Neutrophil (primary cell): ENCODE data around the gene MTCL1.

ENCODE experiments used
- H3K27ac ChIP-seq: fragments of 200-600 bp; sonication (generic); 2 replicates; pipeline ENCODE4 v1.5.1; 2016; ENCODE audit warnings: mild to moderate bottlenecking, moderate library complexity
- H3K27me3 ChIP-seq: fragments of 200-600 bp; sonication (generic); 2 replicates; pipeline ENCODE4 v1.6.0; 2016; ENCODE audit warnings: mild to moderate bottlenecking
- H3K36me3 ChIP-seq: fragments of 200-600 bp; sonication (generic); 2 replicates; pipeline ENCODE4 v1.5.1; 2017
- H3K4me1 ChIP-seq, 2 experiments: fragments of 200-600 bp in 1 of 2; sonication (generic) in 1 of 2; 1 replicate in 1 of 2; 2 replicates in 1 of 2; pipeline versions ENCODE4 v1.5.1 to v1.6.1; 2013 to 2016; ENCODE audit warnings: low read depth in 1 of 2, low read length in 1 of 2, mild to moderate bottlenecking in 1 of 2, moderate library complexity in 1 of 2; ENCODE audit not compliant: control insufficient read depth in 1 of 2, insufficient read depth in 1 of 2
- H3K4me3 ChIP-seq, 2 experiments: fragments of 200-600 bp in 1 of 2; sonication (generic) in 1 of 2; 1 replicate in 1 of 2; 2 replicates in 1 of 2; pipeline ENCODE4 v1.5.1; 2013 to 2016; ENCODE audit warnings: low read depth in 1 of 2, low read length in 1 of 2, mild to moderate bottlenecking in 1 of 2, moderate library complexity in 1 of 2
- H3K9me3 ChIP-seq: fragments of 200-600 bp; sonication (generic); 2 replicates; pipeline ENCODE4 v1.5.1; 2016
- TF ChIP-seq, protein P1 (sequence below): fragments of 200-600 bp; sonication (generic); IDR thresholded peaks from 2 replicates; pipeline ENCODE4 v1.5.1; 2016; ENCODE audit warnings: antibody characterized with exemption

The MTCL1 gene

DNA sequence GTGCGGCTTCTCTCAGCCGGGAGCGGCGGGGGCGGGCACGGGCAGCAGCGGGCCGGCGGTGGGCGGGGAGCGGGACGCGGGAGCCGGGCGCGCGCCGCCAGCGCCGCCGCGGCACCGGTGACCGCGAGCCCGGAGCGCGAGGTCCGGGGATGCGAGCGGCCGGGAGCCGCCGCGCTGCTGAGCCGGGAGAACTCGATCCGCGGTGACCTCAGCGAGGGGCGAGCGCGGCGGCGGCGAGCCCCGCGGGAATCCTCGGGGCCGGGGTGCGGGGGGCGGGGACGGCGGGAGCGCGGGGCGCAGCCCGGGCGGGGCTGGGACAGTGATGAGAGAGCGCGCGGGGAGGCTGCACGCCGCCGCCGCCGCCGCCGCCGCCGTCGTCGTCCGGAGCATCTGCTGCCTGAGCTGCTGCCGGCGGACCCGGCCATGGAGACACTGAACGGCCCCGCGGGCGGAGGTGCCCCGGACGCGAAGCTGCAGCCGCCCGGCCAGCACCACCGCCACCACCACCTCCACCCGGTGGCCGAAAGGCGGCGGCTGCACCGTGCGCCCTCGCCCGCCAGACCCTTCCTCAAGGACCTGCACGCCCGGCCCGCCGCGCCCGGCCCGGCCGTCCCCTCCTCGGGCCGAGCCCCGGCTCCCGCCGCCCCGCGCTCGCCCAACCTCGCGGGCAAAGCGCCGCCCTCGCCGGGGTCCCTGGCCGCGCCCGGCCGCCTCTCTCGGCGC lies at the start of gene MTCL1:
MTCL1 (plus strand) TSS at position 319 of the 723 bp plus-strand sequence; CDS start at position 424, 105 bp downstream.
- H3K27me3 ChIP-seq, result peaks cover 97% of the 10 kb centered on the region
- TF ChIP-seq, protein P1, sequence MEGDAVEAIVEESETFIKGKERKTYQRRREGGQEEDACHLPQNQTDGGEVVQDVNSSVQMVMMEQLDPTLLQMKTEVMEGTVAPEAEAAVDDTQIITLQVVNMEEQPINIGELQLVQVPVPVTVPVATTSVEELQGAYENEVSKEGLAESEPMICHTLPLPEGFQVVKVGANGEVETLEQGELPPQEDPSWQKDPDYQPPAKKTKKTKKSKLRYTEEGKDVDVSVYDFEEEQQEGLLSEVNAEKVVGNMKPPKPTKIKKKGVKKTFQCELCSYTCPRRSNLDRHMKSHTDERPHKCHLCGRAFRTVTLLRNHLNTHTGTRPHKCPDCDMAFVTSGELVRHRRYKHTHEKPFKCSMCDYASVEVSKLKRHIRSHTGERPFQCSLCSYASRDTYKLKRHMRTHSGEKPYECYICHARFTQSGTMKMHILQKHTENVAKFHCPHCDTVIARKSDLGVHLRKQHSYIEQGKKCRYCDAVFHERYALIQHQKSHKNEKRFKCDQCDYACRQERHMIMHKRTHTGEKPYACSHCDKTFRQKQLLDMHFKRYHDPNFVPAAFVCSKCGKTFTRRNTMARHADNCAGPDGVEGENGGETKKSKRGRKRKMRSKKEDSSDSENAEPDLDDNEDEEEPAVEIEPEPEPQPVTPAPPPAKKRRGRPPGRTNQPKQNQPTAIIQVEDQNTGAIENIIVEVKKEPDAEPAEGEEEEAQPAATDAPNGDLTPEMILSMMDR, result no peak
- no peaks in the 10 kb centered on the region for H3K36me3 ChIP-seq
- peaks cover 10 to 21% of the 10 kb centered on the region in 2 experiments for H3K4me1 ChIP-seq
- peak within 1 kb of the TSS; percentile 50 to 66 for H3K4me3 ChIP-seq
- H3K9me3 ChIP-seq, result no peaks in the 10 kb centered on the region
- H3K27ac ChIP-seq, result no peak within 1 kb of the TSS

DNA sequence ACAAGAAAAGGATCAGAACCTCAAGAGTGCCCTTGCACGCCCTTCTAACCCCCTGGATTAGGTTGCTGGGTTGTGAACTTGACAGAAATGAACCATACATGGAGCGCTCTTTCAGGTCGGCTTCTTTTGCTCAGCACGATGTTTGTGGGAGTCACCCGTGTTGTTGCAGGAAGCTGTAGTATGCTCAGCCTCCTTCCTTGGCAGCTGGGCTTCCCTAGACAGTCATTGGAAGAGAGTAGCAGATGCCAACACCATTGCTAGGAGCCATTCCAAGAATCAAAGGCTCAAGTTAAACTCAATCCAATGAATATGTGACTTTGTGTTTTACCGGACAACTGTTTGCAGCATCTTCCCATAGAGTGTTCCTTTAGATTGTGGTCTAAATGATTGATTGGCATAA lies 49.1 kb upstream of the MTCL1 start:
- no peaks in the 10 kb centered on the region for H3K4me1 ChIP-seq
- no peaks in the 10 kb centered on the region for H3K36me3 ChIP-seq
- no peak overlapping the region for H3K4me3 ChIP-seq
- no peaks in the 10 kb centered on the region for H3K9me3 ChIP-seq
- TF ChIP-seq, protein P1, result no peak
- H3K27me3 ChIP-seq, result peaks cover 13% of the 10 kb centered on the region
- H3K27ac ChIP-seq, result no peak overlapping the region

DNA sequence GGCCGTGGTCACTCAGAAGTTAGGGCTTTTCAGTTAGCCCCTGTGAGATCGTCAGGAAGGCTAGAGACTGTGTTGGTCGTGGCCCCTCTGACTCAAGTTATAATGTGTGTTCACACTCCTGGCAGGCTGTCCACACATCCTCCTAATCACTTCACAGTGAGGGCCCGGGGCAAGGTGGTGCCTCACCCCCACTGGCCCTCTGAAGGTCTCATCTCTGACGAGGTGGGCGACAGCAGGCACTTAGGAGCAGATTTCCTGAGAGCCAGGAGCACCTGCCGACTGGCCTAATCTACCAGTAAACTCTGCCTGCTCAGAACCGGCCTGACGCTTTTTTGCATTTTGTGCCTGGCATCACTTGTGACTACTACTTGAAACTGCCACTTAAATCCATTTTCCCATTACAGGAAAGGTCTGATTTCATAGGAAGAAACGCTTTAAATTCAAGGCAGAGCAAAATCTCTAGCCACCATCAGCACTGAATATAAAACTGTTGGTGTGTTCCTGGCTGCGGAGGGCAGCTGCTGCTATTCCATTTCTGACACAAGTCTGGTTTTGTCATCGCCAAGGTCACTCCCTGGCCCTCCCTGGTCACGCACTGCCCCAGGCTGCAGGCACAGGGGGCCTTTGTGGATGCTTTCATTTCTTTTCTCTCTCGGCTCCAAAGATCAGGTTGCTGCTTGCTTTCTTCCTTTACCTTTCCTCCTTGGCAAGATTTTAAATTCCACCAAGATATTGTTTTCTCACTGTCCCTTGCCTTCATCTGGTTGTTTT lies 48.1 kb upstream of the MTCL1 start:
- H3K4me1 ChIP-seq, result no peaks in the 10 kb centered on the region
- H3K27ac ChIP-seq, result no peak overlapping the region
- peaks cover 23% of the 10 kb centered on the region for H3K27me3 ChIP-seq
- no peaks in the 10 kb centered on the region for H3K36me3 ChIP-seq
- TF ChIP-seq, protein P1, result no peak
- H3K4me3 ChIP-seq, result no peak overlapping the region
- no peaks in the 10 kb centered on the region for H3K9me3 ChIP-seq

DNA sequence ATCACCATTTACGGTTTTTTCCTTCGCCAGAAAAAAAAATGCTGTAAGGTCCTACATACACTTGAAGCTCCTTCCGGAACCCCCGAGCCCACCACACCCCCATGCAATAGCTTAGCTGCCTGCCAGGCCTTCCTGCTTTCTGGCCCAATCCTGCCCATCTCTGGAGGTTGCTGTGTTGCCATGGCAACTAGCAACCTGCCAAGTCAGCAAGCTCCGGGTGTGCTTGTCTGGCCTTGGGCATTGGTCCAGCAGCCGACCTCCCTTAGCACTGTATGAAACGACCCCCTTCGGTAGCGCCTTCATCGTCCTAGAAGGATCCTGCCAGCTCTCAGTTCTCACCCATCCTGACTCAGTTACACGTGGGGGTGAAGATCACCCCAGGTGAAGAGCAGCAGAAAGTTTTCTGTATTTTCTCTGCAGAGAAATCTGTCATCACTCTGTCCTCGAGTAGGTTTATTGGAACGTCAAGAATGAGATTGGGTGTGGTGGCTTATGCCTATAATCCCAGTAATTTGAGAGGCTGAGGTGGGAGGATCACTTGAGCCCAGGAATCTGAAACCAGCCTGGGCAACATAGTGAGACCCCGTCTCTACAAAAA lies 47.4 kb upstream of the MTCL1 start:
- H3K4me3 ChIP-seq, result no peak overlapping the region
- H3K4me1 ChIP-seq, result no peaks in the 10 kb centered on the region
- H3K9me3 ChIP-seq, result no peaks in the 10 kb centered on the region
- TF ChIP-seq, protein P1, result no peak
- H3K27ac ChIP-seq, result no peak overlapping the region
- peaks cover 31% of the 10 kb centered on the region for H3K27me3 ChIP-seq
- H3K36me3 ChIP-seq, result no peaks in the 10 kb centered on the region

DNA sequence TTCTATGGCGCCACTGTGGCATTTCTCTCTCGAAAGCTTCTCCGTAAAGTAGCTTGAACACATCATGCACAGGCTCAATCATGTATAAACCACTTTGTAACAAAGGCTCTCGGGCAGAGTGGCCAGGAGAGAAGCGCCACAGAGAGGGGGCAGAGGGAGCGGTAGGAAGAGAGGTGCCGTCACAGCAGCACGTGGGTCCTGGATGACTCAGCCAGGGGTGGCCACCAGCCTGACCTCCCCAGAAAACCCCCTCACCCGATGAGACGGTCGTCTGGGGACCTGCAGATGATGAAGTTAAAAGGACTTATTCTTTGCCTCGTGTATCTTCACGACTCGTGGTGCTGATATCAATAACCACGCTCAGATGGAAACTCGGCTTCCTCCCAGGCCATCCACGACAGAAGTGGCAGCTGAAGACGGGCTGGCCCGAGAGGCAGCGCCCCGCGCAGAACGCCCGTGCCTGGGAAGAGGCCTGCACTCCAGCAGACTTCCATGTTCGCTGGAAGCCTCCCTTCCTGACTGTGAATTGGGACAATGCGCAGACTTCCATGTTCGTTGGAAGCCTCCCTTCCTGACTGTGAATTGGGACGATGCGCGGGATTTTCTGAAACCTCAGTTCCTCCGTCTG lies 46.4 kb upstream of the MTCL1 start:
- Histone ChIP-seq H3K4me3 (no peak overlapping the region), H3K27me3 (peaks cover 27% of the 10 kb centered on the region), H3K9me3 (no peaks in the 10 kb centered on the region), H3K36me3 (no peaks in the 10 kb centered on the region), H3K4me1 (no peaks in the 10 kb centered on the region), H3K27ac (no peak overlapping the region)
- TF ChIP-seq, protein P1, result no peak
